Left ventricle myocardium inferior (tissue), 1 donor: Measurements from ENCODE around the gene CCM2. TPM values are rescaled to one million over a fixed set of nuclear protein-coding genes. Genes with fewer than 3 reads are reported as not detected.

Experiments used
- DNase-seq: peaks from one replicate; pipeline ENCODE4 v3.0.0-alpha.2; 2020
- H3K27ac ChIP-seq: fragments of 200-600 bp; replicated peaks from 2 replicates; pipeline ENCODE4 v1.8.0; 2021
- H3K27me3 ChIP-seq: fragments of 200-600 bp; 2 replicates; pipeline ENCODE4 v1.8.0; 2021; ENCODE audit warnings: low read depth
- H3K36me3 ChIP-seq: fragments of 200-600 bp; 2 replicates; pipeline ENCODE4 v1.8.0; 2021
- H3K4me1 ChIP-seq: fragments of 200-600 bp; 2 replicates; pipeline ENCODE4 v1.8.0; 2021
- H3K4me3 ChIP-seq: fragments of 200-600 bp; 2 replicates; pipeline ENCODE4 v1.8.0; 2021; ENCODE audit warnings: mild to moderate bottlenecking, moderate library complexity
- H3K9me3 ChIP-seq: fragments of 200-600 bp; replicated peaks from 2 replicates; pipeline ENCODE4 v1.8.0; 2021
- intact Hi-C: fragments of 100-400 bp; cut with micrococcal nuclease; formaldehyde crosslinking; loops from one replicate; pipeline ENCODE4 v1.11.0; 2022
- total RNA-seq: library from RNA; stranded (reverse); fragmentation: NEBNext Ultra II Directional; extraction: Animal tissue kit (Norgen Biotek cat#: 25700); gene quantifications from one replicate; pipeline ENCODE4 v1.2.1, GENCODE V29; 2021
- TF ChIP-seq, protein P1 (sequence below): fragments of 200-600 bp; IDR thresholded peaks from 2 replicates; pipeline ENCODE4 v1.8.0; 2021; ENCODE audit warnings: antibody characterized with exemption, mild to moderate bottlenecking, borderline replicate concordance
- donor health status: DM: no; HTN: yes; CAD: no; lungs with severe emphysema.

CCM2 gene
- total RNA-seq, 1 donor from 2014 or later = 24.5 TPM

DNA sequence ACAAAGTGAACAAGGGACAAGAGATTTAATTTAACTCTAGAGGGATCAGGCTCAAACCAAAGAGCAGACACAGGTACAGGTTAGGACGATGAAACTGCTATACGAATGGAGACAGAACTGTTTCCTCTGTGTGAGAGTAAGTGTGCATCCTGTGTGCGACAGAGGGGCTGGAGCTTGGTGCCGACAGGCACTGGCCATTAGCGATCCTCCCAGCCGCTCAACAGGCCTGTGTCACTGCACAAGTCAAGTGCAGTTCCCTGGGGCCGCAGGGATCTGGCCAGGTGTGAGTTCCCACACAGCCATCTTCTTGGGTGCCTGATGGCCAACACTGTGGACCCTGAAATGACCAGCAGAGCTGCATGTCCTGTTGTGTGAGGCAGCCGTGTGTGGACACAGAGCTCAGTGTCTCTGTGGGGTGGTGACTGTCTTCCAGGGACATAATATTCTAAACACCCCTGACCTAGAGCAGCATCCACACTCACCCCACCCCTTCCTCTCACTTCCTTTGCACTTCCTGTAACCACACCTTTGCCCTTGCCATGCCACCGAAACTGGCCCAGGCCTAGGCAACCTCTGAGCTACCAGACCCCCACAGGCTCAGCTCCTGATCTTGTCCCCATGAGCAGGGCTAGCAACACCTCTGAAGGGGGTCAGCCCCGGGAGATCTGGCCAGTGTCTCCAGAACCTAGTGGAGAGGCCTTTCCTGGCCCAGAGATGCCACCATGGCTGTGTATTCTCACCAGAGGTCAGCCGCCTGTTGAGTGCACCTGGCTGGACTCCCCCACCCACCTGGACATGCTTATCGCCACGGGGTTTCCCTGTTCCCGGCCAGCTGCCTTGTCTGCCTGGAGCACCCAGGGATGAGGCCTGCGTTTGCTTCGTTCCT, 123.2 kb downstream of the CCM2 start:
- Histone ChIP-seq H3K36me3 (no peaks in the 10 kb centered on the region), H3K27me3 (no peaks in the 10 kb centered on the region), H3K4me1 (no peaks in the 10 kb centered on the region), H3K27ac (no peak overlapping the region), H3K4me3 (no peak overlapping the region), H3K9me3 (peaks cover 3% of the 10 kb centered on the region)
- DNase-seq = no peak
- intact Hi-C loops = no loop called here
- TF ChIP-seq, protein P1, sequence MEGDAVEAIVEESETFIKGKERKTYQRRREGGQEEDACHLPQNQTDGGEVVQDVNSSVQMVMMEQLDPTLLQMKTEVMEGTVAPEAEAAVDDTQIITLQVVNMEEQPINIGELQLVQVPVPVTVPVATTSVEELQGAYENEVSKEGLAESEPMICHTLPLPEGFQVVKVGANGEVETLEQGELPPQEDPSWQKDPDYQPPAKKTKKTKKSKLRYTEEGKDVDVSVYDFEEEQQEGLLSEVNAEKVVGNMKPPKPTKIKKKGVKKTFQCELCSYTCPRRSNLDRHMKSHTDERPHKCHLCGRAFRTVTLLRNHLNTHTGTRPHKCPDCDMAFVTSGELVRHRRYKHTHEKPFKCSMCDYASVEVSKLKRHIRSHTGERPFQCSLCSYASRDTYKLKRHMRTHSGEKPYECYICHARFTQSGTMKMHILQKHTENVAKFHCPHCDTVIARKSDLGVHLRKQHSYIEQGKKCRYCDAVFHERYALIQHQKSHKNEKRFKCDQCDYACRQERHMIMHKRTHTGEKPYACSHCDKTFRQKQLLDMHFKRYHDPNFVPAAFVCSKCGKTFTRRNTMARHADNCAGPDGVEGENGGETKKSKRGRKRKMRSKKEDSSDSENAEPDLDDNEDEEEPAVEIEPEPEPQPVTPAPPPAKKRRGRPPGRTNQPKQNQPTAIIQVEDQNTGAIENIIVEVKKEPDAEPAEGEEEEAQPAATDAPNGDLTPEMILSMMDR = no peak

DNA sequence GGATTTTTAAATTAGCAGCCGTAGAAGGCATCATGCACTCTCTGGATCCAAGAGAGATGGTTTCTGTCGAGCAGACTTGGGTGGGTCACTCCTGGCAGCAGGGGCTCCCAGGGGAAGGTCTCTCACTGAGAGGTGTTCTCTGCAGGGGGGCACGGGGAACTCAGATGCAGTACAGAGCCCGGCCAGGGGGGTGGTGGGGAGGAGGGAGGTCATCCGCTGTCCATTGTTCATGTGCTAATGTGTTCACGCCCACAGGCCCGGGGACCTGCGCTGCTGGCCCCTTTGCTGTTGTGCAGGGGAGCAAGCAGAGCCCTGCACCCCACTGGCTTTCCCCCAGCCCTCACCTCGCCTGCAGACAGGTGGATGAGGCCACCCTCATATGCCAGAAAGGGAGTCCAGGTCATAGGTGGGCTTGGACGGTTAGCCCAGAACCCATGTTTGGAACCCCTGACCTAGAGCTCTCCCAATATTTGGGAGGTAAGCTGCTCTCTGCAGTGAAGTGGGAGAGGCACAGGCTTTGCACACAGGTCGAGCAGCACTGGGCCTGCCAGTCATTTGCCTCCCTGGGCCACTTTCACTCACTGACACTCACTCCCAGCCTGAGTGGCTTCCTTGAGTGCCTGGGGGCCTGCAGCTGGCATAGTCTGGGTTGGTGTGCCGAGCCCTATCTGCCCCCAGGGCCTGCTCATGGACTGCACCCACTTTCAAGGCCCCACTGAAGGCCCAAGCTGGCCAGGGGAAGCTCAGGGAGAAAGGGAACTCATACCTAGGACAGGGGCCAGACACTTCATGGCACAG, 124.1 kb downstream of the CCM2 start:
- Histone ChIP-seq H3K27ac (no peak overlapping the region), H3K4me3 (no peak overlapping the region), H3K27me3 (no peaks in the 10 kb centered on the region), H3K36me3 (no peaks in the 10 kb centered on the region), H3K4me1 (no peaks in the 10 kb centered on the region), H3K9me3 (peaks cover 3% of the 10 kb centered on the region)
- intact Hi-C loops = no loop called here
- DNase-seq = no peak
- TF ChIP-seq, protein P1 = no peak

DNA sequence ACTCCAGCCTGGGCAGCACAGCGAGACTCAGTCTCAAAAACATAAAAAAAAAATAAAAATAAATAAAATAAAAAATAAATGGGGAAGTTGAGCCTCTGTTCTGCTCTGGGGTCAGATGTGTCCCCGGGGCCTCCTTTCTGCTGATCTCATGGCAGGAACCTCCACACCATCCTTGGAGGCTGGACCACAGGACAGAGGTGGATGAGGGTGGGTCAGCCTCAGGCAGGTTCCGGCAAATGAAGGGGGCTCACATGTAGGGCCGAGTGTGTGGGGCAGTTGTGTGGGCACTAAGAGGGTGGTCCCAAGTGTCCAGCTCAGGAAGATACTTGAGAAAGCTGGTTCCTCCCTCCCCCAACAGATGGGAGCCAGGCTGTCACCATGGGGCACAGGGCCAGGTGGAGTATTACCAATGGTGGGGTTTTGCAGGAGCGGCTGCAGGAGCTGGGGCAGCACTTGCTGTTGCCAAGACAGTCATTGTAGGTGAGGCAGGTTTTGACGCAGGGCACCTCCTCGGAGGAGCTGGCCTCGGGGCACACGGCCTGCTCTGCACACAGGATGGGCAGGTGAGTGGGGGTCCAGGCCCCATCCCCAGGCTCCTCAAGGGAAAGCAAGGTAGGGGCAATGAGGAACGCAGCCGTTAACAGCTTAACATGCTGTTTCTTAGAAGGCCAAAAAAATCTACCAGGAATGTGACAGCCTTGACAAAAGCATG, 125.3 kb downstream of the CCM2 start:
- H3K4me3 ChIP-seq = no peak overlapping the region
- H3K27ac ChIP-seq = no peak overlapping the region
- H3K27me3 ChIP-seq = no peaks in the 10 kb centered on the region
- no peaks in the 10 kb centered on the region for H3K36me3 ChIP-seq
- peaks cover 3% of the 10 kb centered on the region for H3K9me3 ChIP-seq
- intact Hi-C loops = no loop called here
- TF ChIP-seq, protein P1 = no peak
- DNase-seq = no peak
- H3K4me1 ChIP-seq = no peaks in the 10 kb centered on the region

Other genes starting within 250 kb of the CCM2 start
- 470 TPM for gene PPIA, start 203.5 kb upstream of the CCM2 start, total RNA-seq
- gene H2AZ2, start 152.1 kb upstream of the CCM2 start, total RNA-seq = 265 TPM
- gene PURB, start 114.7 kb upstream of the CCM2 start, total RNA-seq = 13.1 TPM
- 0.77 TPM for gene MYO1G, start 21.2 kb upstream of the CCM2 start, total RNA-seq
- 3.8 TPM for gene NACAD, start 88.8 kb downstream of the CCM2 start, total RNA-seq
- 79.3 TPM for gene TBRG4, start 111.5 kb downstream of the CCM2 start, total RNA-seq
- 30.7 TPM for gene RAMP3, start 157.6 kb downstream of the CCM2 start, total RNA-seq